Mucosa of descending colon (tissue), 3 donors: ENCODE results near the gene MAVS. TPM values are rescaled to one million over a fixed set of nuclear protein-coding genes. Genes with fewer than 3 reads are reported as not detected.

Experiments used
- ATAC-seq: fragments of 200-7000 bp; cut with Tn5 transposase; one replicate; pipeline ENCODE4 v1.9.1; 2020; ENCODE audit warnings: mild to moderate bottlenecking, moderate library complexity
- DNase-seq, 3 donors: peaks; one replicate each; pipeline ENCODE4 v3.0.0-alpha.2; 2020
- H3K36me3 ChIP-seq: fragments of 200-600 bp; one replicate; pipeline ENCODE4 v1.8.0; 2021; ENCODE audit warnings: low read depth, mild to moderate bottlenecking
- H3K4me1 ChIP-seq: fragments of 200-600 bp; one replicate; pipeline ENCODE4 v1.8.0; 2021; ENCODE audit warnings: low read depth, mild to moderate bottlenecking
- H3K4me3 ChIP-seq: fragments of 200-600 bp; one replicate; pipeline ENCODE4 v1.8.0; 2021; ENCODE audit warnings: mild to moderate bottlenecking
- H3K9me3 ChIP-seq: fragments of 200-600 bp; one replicate; pipeline ENCODE4 v1.8.0; 2021; ENCODE audit warnings: mild to moderate bottlenecking
- CTCF ChIP-seq: fragments of 200-600 bp; IDR thresholded peaks from one replicate; pipeline ENCODE4 v1.8.0; 2022; ENCODE audit warnings: antibody characterized with exemption, mild to moderate bottlenecking
- intact Hi-C, 2 donors: fragments of 100-400 bp; cut with DNase I in 1 of 2; cut with micrococcal nuclease in 1 of 2; formaldehyde crosslinking; loops; one replicate each; pipeline versions ENCODE4 v1.11.0 to v1.11.1; 2022; cut with DNase I, micrococcal nuclease
- total RNA-seq, 3 donors: library from RNA; stranded (reverse); fragmentation: NEBNext Ultra II Directional in 2 of 3; extraction: Animal tissue kit (Norgen Biotek cat#: 25700) in 2 of 3; gene quantifications; one replicate each; pipeline versions ENCODE4 v1.2.1 to v1.2.4, GENCODE V29; 2021 to 2023
- donor health status: DM: no; HTN: no; CAD: no; lungs with moderate emphysema.
- donor health status: DM: no; HTN: no; CAD: no.
- donor health status: DM: no; HTN: yes; CAD: no.

MAVS gene
- total RNA-seq, 3 donors from 2014 or later = 60.7 to 79.5 (median 72.3) TPM

- intact Hi-C loops = no loop called here
- DNase-seq (peak; percentile 99), ATAC-seq (peak; percentile 88)
- no peak for TF ChIP-seq CTCF
- H3K4me3 ChIP-seq = no peak overlapping the region
- H3K9me3 ChIP-seq = no peaks in the 10 kb centered on the region
- H3K36me3 ChIP-seq = peaks cover 3% of the 10 kb centered on the region
- peaks cover 60% of the 10 kb centered on the region for H3K4me1 ChIP-seq
Measured at GRCh38 chr20:3811467-3812258, 35.0 kb upstream of the MAVS start.

- Histone ChIP-seq H3K4me3 (no peak overlapping the region), H3K9me3 (no peaks in the 10 kb centered on the region), H3K36me3 (peaks cover 3% of the 10 kb centered on the region), H3K4me1 (peaks cover 55% of the 10 kb centered on the region)
- intact Hi-C loops = no loop called here
- ATAC-seq = no peak
- peak in 2 of 3 donors; percentile 42 to 52 for DNase-seq
- TF ChIP-seq CTCF = no peak
Measured at GRCh38 chr20:3812259-3812681, 34.4 kb upstream of the MAVS start.

- Histone ChIP-seq H3K4me1 (peaks cover 48% of the 10 kb centered on the region), H3K9me3 (no peaks in the 10 kb centered on the region), H3K36me3 (peaks cover 3% of the 10 kb centered on the region), H3K4me3 (no peak overlapping the region)
- ATAC-seq (no peak), DNase-seq (no peak)
- intact Hi-C loops = no loop called here
- TF ChIP-seq CTCF = no peak
Measured at GRCh38 chr20:3812975-3813847, 33.4 kb upstream of the MAVS start.

GRCh38 chr20:3813848-3814581 is 32.6 kb upstream of the MAVS start:
- ATAC-seq (no peak), DNase-seq (no peak)
- H3K4me1 ChIP-seq = peaks cover 47% of the 10 kb centered on the region
- H3K9me3 ChIP-seq = no peaks in the 10 kb centered on the region
- intact Hi-C loops = no loop called here
- no peak overlapping the region for H3K4me3 ChIP-seq
- TF ChIP-seq CTCF = no peak
- peaks cover 3% of the 10 kb centered on the region for H3K36me3 ChIP-seq

- H3K4me1 ChIP-seq = peaks cover 43% of the 10 kb centered on the region
- H3K36me3 ChIP-seq = peaks cover 3% of the 10 kb centered on the region
- DNase-seq (no peak), ATAC-seq (no peak)
- H3K9me3 ChIP-seq = no peaks in the 10 kb centered on the region
- no peak for TF ChIP-seq CTCF
- no peak overlapping the region for H3K4me3 ChIP-seq
- intact Hi-C loops = no loop called here
Measured at GRCh38 chr20:3814928-3815495, 31.6 kb upstream of the MAVS start.
